HG03196 (cell line): ENCODE measurements around the gene ETFA.

Source experiments
- ATAC-seq: cut with Tn5 transposase; IDR thresholded peaks from one replicate; pipeline ENCODE4 v1.9.1; 2021; ENCODE audit not compliant: unreplicated experiment

The ETFA gene

DNA sequence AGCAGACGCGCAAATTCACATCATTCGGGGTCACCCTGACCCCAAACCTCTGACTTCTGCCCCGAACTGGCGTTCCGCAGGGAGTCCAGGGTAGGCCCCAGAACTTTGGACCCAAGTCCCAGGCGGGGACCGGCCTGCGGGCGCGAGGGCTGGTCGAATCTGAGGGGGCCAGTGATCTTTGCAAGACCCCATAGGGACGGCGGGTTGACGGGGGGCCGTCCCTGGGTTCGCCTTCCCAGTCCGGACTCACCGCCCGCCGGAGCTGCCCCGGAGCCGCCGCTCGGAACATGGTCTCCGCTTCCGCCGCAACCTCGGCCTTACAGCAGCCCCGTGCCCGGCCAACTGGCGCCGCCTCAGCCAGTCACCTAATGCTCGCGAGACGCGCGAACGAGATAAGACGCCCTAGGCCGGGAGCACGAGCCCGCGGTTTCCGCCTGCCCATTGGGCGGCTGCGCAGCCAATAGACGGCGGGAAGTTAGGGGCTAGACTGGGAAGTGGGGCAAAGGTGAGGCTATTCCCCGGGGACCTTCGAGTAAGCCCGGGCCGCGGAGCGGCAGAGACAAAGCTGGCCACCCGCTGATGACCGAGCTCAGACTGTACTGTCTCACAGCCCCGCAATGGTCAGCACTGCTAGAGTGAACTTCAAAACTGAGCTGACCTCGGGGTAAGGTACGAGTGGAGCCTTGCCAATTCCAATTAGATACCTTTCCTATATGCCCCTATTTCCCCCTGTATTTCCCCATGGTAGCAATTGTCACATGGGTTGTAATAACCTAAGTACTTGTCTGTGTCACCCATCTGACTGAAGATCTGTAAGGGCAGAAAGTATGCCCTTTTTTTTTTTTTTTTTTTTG lies at the start of gene ETFA:
Gene ETFA (minus strand): TSS at position 370 of the 854 bp plus-strand sequence. CDS start 81 bp downstream, at position 289.
- ATAC-seq = peak; percentile 94

DNA sequence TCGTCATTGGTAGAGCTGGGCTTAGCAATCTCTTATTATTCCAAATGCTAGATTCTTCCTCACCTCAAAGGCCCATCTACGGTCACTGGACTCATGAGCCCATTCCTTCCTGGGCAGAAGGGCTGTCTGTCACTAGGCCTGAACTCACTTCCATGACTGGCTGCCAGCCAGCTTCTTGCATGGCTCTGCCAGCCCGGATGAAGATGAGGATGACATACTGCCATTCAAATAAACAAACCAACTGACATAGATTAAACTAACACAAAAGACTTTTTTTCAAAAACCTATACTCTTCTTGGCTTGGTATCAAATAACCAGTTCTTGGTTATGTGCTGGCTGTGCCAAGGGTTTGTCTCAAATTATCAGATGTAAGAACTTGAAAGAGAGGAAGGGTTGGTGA lies 49.1 kb upstream of the ETFA start:
- no peak for ATAC-seq

DNA sequence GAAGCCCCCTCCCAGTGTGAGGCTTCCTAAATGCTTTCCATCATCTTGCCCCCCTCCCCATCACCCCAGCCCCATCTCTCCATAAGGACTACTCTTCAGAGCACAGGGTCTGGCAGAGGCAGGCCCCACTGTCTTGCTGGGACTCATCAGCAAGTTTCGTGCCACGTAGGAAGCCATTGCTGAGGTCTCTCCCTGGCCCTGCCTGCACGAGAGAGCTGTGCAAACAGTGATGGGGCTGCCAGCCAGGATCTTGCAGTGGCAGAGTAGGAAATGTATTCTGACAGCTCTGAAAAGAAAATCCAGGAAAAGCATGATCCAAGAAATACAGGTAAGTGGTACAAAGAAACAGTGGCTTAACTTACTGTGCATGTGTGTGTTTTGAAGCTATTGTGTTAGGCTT lies 47.9 kb upstream of the ETFA start:
- no peak for ATAC-seq

DNA sequence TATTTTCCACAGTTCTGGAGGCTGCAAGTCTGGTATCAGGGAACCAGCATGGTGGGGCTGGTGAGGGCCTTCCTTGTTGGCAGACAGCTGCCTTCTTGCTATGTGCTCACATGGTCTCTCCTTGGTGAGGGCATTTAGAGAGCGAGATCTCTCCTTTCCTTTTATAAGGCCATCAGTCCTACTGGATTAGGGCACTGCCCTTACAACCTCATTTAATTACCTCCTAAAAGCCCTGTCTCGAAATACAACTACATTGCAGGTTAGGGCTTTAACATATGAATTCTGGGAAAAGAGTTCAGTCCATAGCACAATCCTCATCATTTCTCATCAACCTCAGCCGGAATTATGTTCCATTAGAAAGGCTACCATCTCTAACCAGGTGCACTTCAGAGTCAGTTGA lies 47.2 kb upstream of the ETFA start:
- no peak for ATAC-seq

DNA sequence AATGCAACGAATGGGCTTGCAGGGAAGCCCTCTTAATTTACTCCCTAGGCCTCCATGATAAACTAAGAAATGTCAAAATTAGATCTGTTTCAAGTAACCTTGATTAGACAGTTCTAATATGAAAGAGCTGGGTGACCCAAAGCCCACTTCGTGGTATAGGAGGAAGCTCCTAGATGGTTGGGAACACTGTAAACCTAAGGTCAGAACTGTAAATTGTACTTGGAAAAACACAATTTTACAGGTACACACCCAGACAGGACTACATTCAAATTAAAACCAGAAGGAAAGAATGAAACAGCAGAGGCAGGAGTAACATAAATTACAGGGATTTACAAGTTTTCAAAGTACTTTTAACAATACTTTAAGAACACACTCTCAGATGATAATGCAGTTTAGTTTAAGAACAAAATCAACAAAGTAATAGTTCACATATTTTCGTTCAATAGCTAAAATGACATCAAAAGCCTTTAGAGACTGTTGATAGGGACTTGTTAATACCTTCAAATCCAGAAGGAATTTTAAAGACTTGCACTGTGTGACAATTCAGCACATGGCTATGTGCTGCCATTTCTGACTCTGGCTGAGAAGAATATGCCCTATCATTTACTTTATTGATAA lies 43.7 kb upstream of the ETFA start:
- no peak for ATAC-seq

DNA sequence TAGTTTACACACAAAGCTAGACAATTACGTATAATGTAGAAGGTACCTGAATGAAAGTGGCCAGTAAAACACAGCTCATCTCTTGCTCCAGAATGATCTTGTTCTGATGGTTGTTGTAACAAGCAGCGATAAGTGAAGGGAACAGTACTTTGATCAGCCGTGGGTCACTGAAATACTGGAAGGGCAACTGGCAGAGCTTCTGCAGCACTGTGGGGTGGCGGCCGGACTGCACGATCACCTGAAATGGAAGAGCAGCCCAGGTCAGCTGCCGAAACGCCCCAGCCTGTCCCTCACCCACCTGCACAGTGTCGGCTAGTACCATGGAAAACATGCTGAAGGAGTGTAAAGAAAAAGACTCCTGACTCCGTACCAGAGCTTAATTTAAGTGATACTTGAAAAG lies 42.6 kb upstream of the ETFA start:
- no peak for ATAC-seq

DNA sequence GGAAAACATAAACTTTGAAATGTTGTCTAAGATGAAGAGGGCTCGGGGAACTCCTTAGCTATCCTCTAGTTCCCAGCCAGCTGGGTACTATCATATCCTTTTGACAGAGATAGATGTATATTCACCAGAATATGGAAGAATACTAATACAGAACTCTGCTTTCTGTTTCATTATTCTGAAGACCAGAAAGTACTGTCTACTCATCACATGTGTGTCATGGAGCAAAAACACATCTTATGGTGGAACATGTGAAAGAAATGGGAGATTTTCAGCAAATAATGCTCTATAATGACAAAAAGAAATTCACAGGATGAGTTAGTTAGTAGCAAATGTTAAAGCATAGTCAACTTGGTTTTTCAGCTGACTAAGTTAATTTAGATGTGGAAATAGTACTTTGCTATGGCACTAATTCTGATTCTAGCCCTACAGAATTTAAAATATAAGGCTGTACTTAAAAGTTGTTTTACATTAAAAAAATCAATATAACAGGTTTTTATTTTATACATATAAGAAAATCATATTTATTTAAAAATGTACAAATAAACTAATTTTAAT lies 41.8 kb upstream of the ETFA start:
- ATAC-seq = no peak

DNA sequence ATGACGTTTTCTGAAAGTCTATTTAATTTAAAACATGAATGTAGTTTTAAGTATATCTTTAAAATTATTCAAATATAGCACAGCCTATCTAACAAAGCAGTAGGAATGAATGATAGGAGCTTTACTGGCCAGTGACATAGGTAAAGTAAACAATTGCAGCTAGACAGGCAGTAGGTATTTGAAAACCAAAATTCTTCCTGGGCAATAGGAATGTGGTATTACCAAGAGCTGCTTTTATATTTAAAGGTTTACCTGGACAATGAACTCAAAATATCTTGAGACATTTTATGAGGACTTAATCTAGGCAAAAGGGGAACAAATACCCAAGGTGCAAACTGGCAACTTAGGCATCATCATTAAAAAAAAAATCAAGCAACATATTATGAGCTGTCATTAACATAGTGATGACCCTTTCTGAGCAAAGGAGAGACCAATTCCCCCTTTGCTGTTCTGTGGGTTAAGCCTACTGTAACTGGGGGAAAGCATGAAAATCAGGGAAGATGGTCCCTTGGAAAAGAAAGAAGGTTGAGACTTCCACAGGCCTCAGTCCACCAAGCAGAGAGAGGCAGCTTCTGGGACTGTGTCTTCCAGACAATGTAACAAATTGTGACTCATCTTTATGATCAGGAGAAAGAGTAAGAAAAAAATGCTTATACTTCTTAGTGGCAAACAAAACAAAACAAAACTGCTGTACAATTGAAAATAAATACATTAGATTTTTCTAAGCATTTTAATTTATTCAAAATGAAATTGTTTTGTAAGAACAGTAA lies 38.2 kb upstream of the ETFA start:
- ATAC-seq = no peak

DNA sequence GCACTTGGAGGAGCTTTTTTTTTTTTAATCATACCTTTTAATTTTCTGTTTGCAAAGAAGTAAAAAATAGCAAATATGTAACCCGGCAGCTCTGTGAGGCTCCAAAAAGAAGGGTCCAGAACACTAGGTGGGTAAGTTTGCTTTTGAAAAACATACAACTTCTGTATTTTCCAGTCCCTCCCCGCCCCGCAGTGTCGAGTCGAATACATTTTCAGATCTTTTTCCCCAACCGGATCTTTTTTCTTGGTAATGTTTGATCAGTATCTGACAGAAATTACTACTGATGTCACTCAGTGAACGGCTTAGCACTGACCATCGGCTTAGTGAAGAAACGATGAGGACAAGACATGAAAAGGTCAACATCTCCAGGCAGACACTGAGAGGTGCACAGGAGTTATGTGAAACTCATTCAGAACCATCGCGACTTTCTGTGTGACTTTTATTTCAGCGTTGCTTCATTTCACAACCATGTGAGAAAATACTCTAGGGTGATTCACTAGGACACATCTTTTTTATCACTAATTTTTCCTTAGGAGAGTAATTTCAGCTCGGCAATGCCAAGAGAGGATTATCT lies 36.3 kb upstream of the ETFA start:
- ATAC-seq = no peak

DNA sequence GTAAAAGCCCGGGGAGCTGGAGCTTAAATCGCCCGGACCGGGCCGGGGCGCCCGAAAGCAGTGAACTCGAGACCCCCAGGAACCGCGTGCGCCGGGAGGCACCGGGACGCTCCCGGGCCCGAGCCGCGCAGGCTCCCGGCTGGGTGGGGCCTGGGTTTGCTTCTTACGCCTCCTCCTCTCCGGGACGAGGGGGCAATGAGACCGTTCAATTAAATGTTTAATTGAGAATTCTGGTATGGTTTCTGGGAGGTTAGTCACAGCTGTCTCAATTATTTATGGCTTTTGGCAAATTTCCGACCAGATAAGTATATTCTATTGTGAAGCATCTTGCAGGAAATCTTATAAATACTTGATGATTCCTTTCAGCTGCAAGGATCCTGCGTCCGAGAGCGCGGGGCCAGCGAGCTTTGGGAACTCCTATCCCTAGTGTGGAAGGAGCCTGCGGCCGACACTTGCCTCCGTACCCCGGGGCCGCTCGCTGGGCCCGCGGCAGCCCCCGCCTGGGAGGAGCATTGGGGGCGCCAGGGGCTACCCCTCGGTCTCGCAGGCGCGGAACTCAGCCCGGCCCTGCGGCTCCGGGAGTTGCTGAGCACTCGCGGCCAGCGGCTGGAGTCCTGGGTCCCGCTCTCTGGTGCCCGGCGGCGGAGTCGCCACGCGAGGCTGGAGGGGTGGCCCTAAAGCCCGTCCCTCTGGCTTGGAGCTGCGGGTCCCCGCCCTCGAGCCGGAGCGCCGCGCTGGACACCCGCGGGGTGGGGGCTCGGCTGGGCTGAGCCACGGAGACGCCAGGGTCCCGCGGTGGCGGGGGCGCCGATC lies 35.6 kb upstream of the ETFA start:
- ATAC-seq = no peak

DNA sequence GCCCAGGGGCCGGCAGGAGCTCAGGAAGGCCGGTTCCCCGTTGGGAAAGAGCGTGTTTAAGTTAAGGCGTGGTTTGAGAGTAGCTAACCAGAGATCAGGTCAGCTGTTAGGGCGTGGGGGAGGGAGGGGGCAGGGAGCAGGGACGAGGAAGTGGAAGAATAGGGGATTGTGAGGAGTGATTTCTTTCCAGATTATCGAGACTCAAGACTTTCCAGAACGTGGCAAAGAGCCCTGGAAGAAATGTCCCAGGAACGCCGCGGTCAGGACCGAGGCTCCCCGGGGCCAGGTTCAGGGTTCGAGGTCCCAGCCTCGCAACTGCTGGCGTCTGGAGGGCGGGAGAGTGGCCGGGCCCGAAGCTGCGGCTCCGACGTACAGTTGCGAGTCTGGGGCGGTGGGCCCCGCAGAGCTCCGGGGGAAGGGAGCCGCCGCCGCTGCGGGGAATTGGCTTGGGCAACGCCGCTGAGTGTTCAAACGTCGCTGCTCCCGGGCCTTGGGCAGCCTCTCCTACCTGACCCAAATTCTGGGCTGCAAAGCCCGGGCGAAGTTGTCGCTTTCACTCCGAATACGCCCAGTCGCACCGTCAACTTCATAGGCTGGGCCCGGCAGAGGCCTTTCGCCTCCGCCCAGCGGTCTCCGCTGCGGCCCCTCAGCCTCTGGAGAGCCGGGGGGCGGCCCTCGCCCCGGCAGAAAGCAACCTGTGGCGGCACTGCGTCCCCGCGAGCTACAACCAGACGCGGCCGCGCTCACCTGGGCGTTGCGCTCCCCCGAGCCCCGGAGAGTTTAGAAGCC lies 34.8 kb upstream of the ETFA start:
- no peak for ATAC-seq

DNA sequence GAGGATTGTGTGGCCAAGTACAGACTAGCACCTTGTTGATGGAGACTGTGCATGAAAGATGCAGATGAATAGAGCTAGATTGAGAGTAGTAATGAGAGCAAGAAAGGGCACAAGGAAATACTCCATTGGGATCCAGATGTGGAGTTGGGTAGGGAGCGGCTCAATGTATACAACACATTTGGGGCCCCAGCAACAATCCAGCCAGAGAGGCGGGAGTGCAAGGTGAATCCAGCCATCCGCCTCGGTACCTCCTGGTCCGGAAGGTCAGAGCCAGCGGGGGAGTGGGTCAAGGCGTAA lies 34.3 kb upstream of the ETFA start:
- ATAC-seq = no peak

DNA sequence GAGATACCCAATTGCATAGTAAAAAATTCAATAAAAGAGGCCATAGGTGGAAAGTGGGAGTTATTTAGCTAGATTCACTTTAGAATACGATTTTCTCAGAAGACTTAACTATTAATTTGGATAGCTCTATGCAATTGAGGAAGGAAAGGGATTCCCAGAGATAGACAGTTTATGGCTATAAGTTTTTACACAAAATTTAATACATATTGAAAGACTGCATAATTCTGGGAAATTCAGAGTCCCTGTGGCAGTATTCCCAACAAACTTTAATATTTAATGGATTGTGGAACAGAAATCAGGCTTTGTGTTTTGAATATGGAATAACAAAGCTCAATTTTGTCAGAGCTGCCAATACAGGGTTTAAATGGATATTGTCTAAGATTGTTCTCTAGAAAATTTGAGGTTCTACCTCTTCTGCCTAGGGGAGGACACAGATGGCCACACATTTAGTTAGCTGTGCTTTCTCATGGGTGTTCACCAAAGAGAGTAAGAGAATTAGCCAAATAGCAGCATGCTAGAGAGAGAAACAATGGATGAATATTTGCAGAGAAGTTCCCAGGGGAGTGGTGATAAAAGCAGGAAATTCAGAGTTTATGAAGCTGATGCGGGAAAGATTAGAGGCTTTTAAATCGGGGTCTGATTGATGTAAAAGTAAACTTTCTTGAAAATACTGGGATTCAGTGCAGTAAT lies 33.8 kb upstream of the ETFA start:
- no peak for ATAC-seq

DNA sequence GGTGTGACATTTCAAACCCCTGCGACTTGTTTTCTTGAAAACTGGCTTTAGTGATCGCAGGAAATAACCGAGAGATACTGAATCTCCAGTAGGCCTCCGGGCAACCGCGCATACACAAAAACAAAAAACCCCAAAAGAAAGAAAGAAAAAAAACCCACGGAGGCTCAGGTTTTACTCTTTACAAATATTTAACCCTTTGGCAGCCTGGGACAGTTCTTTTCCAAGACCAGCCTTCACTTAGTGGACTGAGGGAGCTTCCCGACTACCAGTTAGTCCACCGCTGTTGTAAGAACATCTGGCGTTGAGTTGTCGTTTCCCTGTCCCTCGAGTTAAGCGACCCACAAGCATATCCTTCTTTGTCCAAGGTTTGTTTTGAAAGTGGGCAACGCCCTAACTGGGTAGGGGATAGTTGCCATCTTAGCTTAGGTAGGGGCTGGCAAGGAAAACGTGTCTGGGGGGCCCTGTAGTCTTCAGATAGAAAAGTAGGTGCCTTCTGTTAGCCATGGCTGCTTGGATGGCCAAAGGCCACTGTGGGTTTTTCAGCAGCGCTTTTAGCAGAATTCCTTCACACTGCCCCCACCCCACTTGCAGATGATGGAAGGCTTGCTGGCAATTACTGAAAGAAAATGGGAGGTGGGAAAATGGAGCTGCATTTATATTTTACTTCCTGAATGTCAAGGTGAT lies 32.2 kb upstream of the ETFA start:
- no peak for ATAC-seq

DNA sequence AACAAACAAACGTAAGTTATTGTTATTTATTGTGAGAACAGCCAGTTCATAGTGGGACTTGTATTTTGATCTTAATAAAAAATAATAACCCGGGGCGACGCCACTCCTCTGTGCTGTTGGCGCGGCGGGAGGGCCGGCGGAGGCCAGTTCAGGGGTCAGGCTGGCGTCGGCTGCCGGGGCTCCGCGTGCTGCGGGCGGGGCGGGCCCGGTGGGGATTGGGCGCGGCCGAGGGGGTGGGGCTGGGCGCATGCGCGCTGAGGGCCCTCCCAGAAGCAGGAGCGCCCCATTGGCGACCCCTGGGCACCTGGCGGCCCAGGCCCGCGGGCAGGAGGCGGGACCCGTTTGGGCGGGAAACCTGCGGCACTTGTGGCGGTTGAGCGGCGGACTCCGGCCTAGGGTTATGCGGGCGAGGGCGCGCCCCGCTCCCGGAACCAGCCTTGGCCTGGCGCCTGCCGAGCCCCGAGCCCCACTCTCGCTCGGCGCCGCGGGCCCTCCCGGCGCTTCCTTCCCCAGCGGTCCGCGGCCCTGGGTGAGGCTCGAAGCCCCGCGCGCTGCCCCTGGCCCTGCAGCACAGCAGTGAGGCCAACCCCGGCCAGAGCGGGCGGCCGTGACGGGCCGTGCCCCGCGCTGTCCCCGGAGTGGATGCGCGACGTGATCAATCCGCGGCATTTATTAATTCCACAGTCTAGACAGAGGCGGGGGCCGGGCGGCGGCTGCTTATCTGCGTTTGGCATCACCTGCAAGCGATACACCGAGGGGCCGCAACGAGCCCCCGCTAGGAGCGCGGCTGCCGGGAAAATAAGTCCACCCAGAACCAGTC lies 31.3 kb upstream of the ETFA start:
- ATAC-seq = no peak

DNA sequence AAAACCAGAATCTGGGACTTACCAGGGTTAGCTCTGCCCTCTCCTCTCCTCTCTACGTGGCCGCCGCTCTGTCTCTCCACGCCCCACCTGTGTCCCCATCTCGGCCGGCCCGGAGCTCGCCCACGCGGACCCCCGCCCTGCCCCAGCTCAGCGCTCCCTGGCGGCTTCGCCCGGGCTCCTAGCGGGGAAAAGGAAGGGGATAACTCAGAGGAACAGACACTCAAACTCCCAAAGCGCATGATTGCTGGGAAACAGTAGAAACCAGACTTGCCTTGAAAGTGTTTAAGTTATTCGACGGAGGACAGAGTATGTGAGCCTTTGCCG lies 30.8 kb upstream of the ETFA start:
- ATAC-seq = no peak

DNA sequence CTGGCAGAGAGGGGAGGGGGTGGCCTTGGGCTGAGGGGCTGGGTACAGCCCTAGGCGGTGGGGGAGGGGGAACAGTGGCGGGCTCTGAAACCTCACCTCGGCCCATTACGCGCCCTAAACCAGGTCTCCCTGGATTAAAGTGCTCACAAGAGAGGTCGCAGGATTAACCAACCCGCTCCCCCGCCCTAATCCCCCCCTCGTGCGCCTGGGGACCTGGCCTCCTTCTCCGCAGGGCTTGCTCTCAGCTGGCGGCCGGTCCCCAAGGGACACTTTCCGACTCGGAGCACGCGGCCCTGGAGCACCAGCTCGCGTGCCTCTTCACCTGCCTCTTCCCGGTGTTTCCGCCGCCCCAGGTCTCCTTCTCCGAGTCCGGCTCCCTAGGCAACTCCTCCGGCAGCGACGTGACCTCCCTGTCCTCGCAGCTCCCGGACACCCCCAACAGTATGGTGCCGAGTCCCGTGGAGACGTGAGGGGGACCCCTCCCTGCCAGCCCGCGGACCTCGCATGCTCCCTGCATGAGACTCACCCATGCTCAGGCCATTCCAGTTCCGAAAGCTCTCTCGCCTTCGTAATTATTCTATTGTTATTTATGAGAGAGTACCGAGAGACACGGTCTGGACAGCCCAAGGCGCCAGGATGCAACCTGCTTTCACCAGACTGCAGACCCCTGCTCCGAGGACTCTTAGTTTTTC lies 30.2 kb upstream of the ETFA start:
- ATAC-seq = no peak
